ENCODE results near the gene CHP1.

DNA sequence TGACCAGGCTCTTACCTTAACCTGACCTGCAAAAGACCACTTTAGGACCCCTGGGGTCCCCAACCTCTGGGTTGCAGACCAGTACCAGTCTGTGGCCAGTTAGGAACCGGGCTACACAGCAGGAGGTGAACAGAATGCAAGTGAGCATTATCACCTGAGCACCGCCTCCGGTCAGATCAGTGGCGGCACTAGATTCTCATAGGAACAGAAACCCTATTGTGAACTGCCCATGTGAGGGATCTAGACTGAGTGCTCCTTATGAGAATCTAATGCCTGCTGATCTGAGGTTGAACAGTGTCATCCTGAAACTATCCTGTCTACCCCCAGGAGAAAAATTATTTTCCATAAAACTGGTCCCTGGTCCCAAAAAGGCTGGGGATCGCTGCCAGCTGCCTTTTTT is 20.3 kb downstream of the CHP1 start:
- no peak for TF ChIP-seq ZFX (IDR thresholded peaks at IDR 0.05; ENCODE audit: borderline replicate concordance)
- TF ChIP-seq, protein P1, sequence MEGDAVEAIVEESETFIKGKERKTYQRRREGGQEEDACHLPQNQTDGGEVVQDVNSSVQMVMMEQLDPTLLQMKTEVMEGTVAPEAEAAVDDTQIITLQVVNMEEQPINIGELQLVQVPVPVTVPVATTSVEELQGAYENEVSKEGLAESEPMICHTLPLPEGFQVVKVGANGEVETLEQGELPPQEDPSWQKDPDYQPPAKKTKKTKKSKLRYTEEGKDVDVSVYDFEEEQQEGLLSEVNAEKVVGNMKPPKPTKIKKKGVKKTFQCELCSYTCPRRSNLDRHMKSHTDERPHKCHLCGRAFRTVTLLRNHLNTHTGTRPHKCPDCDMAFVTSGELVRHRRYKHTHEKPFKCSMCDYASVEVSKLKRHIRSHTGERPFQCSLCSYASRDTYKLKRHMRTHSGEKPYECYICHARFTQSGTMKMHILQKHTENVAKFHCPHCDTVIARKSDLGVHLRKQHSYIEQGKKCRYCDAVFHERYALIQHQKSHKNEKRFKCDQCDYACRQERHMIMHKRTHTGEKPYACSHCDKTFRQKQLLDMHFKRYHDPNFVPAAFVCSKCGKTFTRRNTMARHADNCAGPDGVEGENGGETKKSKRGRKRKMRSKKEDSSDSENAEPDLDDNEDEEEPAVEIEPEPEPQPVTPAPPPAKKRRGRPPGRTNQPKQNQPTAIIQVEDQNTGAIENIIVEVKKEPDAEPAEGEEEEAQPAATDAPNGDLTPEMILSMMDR (IDR thresholded peaks at IDR 0.05), result no peak

All from 22Rv1 (cell line).